H1 (cell line): ENCODE data around the gene ZNRF2. TPM values are rescaled to one million over a fixed set of nuclear protein-coding genes. Genes with fewer than 3 reads are reported as not detected.

Source experiments
- MAFK ChIP-seq: IDR thresholded peaks from 2 replicates; pipeline ENCODE4 v1.6.1; 2012; ENCODE audit warnings: low read depth, mild to moderate bottlenecking, improper control_type of control experiment, low read length
- polyA plus RNA-seq, 7 experiments: library from polyadenylated mRNA; depleted of rRNA in 3 of 7; stranded (reverse) in 5 of 7; unstranded in 2 of 7; fragments of >200 nt in 5 of 7; fragments of 200-250 nt in 2 of 7; gene quantifications; 1 replicate in 5 of 7; 2 replicates in 1 of 7; 4 replicates in 1 of 7; pipeline versions ENCODE4 v1.2.1 to v1.2.3, GENCODE V29; 2011 to 2013; ENCODE audit warnings: missing spikeins in 2 of 7, mixed read lengths in 2 of 7
- total RNA-seq: library from RNA; stranded (reverse); fragmentation: NEBNext Ultra II Directional; extraction: Animal tissue kit (Norgen Biotek cat#: 25700); gene quantifications from 2 replicates; pipeline ENCODE4 v1.2.1, GENCODE V29; 2021

The ZNRF2 gene
- total and polyA plus RNA-seq, 2 of the 8 experiments (the other 6 are each of a cell fraction or from before 2014, with no cell fraction given): 2.9 to 16.2 TPM

- no peak for TF ChIP-seq MAFK
Observed at GRCh38 chr7:30303312-30304039, 19.1 kb downstream of the ZNRF2 start (continued).
